AG04449 (cell line): ENCODE results near the gene HEPN1.

Experiments used
- CTCF ChIA-PET: fragments of 350-600 bp; formaldehyde crosslinking; extraction: SDS; loops from one replicate; lab custom pipeline; 2021; ENCODE audit warnings: antibody characterized with exemption; lab: Yijun Ruan, JAX
- POLR2A ChIA-PET: fragments of 400-600, 350-600 bp; formaldehyde crosslinking; extraction: SDS; loops from one replicate; lab custom pipeline; 2020; ENCODE audit warnings: antibody characterized with exemption, inconsistent platforms; lab: Yijun Ruan, JAX
- DNase-seq: peaks from one replicate; pipeline ENCODE4 v3.0.0-alpha.2; 2010; ENCODE audit warnings: low read depth, low spot score
- H3K4me3 ChIP-seq: 2 replicates; pipeline ENCODE4 v1.5.1; 2011; ENCODE audit warnings: low read depth, mild to moderate bottlenecking, control low read depth, low read length
- TF ChIP-seq, protein P1 (sequence below): IDR thresholded peaks from one replicate; pipeline ENCODE4 v1.5.1; 2011; ENCODE audit warnings: mild to moderate bottlenecking, moderate library complexity, low read length, control low read depth, inconsistent platforms; ENCODE audit not compliant: insufficient read depth; ENCODE audit errors: missing control alignments

The HEPN1 gene

DNA sequence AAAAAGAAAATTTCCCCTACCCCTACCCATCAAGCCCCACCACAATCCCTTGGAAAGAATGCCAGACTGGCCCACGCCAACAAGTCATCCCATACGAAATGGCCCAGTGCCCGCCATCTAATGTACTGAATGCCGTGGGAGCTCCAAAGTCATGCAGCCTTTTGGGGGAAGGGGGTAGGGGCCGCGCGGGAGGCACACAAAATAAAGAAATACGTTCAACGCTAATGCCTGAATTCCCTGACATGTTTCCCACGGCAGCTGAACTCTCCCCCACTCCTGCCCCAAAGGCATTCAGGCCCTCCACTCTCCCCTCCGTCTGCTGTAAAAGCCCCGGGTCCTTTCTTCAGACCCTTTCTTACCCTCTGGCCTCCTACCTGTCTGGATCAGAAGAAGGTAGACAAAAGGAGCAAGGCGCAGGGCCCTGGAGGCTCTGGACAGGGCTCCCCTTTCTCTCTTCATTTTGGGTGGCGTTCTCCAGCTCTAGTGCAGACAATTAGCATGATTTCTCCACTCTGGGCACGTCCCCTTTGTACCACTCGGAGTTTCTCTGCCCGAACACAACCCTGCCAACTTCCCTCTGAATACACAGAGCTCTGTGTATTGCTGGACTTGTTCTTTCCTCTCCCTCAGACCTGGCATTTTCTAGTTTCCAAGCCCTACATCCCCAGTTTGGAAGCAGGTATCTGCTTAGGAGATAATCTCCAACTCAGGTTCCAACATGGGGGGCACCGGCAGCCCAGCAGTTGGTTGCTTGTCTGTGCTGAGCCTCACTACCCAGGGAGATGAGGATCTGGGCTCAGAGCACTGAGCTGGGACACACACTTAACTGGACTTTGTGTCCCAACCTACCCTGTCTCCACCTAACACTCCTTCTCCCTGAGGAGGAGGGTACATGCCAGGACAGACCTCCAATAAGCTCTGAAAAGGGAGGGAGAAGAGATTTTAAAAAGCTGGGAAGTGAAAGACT, 16.8 kb downstream of the HEPN1 start, which contains the start of gene HEPACAM:
HEPACAM (minus strand) TSS at position 500 of the 967 bp plus-strand sequence; CDS start at position 459, 41 bp downstream.
- DNase-seq, result no peak
- TF ChIP-seq, protein P1, sequence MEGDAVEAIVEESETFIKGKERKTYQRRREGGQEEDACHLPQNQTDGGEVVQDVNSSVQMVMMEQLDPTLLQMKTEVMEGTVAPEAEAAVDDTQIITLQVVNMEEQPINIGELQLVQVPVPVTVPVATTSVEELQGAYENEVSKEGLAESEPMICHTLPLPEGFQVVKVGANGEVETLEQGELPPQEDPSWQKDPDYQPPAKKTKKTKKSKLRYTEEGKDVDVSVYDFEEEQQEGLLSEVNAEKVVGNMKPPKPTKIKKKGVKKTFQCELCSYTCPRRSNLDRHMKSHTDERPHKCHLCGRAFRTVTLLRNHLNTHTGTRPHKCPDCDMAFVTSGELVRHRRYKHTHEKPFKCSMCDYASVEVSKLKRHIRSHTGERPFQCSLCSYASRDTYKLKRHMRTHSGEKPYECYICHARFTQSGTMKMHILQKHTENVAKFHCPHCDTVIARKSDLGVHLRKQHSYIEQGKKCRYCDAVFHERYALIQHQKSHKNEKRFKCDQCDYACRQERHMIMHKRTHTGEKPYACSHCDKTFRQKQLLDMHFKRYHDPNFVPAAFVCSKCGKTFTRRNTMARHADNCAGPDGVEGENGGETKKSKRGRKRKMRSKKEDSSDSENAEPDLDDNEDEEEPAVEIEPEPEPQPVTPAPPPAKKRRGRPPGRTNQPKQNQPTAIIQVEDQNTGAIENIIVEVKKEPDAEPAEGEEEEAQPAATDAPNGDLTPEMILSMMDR, result no peak
- ChIA-PET POLR2A (interaction anchor here (0.9 kb wide), 3 partner anchors 8 to 57 kb away, joined by 3 to 4 read pairs (median 3); no protein-coding TSS in a partner anchor), CTCF (interaction anchor here (0.6 to 4.1 kb wide), 16 partner anchors 8 to 98 kb away, joined by 3 to 21 read pairs (median 4); partner anchors contain the start of genes ROBO3 and ROBO4)
- H3K4me3 ChIP-seq, result no peak within 1 kb of the TSS

DNA sequence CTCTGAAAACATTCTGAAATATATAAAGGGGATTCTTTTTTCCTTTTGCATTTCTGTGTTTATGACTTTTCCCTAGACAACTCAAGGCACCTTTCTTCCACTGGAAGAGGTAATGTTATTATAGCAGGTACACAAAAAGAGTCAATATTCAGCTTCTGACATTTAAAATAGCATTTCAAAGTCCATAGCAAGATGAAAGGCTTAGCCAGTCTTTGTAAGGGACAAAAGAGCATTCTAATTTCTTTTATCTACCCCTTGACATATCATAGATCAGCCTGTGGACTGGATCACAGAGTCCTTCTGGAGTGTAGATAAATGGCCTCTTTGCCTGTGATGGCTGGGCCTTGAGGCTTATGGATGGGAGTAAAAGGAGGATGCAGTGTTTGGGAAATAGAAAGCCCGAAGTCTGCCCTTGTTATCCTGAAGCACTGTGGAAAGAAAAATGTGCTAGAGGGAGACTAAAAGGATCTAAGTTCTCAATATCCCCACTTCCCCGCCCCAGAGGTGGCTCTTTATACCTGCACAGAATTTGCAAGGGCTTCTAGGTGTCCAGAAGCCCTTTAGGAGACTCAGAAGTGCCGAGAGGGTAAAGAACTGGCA, 18.4 kb downstream of the HEPN1 start:
- POLR2A ChIA-PET, result no interaction called here
- CTCF ChIA-PET, result interaction anchor here (0.7 to 2.5 kb wide), 6 partner anchors 9 to 66 kb away, joined by 3 to 8 read pairs (median 4); no protein-coding TSS in a partner anchor

DNA sequence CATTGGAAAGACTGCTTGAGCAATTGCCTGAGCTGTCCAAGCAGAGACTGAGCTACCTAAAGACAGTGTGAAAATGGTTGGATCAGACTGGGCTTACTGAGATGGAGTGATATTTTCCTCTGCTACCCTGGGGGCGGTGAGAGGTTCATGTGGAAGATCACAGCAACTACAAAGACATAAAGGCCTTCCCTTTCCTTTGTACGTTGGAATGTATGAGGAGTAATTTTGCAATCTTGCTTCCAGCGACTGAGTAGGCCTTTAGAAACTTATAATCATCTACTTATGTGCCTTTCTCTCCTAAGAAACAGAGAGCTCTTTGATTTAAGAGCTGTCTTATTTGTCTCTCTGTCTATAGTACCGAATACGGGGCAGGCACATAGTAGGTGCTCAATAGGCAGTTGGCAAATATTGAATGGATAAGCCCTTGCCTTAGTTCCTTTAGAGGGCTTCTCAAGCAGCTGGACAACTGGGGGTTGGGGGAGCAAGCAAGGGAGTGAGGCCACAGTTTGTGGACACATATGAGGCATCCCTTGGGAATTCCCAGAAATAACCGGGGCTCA, 19.2 kb downstream of the HEPN1 start:
- TF ChIP-seq, protein P1, result no peak
- no peak for DNase-seq
- ChIA-PET CTCF (interaction anchor here (0.7 to 1.8 kb wide), 6 partner anchors 10 to 289 kb away, joined by 3 to 4 read pairs (median 4); no protein-coding TSS in a partner anchor), POLR2A (no interaction called here)
- no peak overlapping the region for H3K4me3 ChIP-seq

More for the DNA sequence above, 18.4 kb downstream of the HEPN1 start:
- TF ChIP-seq, protein P1, result no peak
- H3K4me3 ChIP-seq, result no peak overlapping the region
- no peak for DNase-seq

DNA sequence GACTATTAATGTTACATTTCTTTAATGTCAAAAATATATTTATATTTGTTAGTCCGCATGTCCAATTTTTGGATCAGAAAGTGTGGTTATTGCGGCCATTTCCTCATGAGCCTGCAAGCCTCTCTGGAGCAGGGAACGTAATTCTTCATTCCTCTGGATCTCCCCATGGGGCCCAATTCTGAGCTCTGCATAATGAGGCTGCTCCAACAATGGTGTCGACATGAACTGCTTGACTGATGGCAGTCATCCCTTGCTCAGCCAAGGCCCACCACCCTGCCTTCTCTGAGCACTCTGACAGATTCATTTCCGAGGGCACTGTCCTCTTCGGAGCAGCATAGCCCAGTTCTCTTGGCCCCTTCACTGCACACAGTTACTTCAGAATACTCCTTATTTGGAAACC, 19.9 kb downstream of the HEPN1 start:
- no peak for DNase-seq
- ChIA-PET POLR2A (no interaction called here), CTCF (interaction anchor here (0.7 to 1.1 kb wide), 2 partner anchors 10 to 290 kb away, joined by 3 read pairs; no protein-coding TSS in a partner anchor)
- H3K4me3 ChIP-seq, result no peak overlapping the region
- TF ChIP-seq, protein P1, result no peak

DNA sequence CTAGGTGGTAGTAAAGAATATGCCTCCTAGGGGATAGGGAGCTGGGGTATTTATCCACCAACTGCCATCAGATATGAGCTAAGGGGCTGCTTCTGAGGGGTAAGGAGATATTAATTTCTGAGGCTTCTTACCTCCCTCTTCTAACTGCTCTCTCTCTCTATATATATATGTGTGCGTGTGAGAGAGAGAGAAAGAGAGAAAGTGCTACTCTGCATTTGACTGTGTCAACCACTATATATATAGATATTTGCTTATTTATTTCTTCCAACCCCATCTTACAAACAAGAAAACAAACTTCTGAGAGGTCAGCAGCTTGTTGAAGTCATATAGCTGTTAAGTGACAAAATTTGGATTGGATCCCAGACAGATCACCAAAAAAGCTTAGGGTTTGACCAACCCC, 22.7 kb downstream of the HEPN1 start:
- H3K4me3 ChIP-seq, result no peak overlapping the region
- DNase-seq, result no peak
- ChIA-PET CTCF (interaction anchor here (0.6 to 2.5 kb wide), 3 partner anchors 11 to 148 kb away, joined by 3 to 13 read pairs (median 6); no protein-coding TSS in a partner anchor), POLR2A (interaction anchor here (2.0 kb wide), 1 partner anchor 21 kb away, joined by 5 read pairs; no protein-coding TSS in a partner anchor)
- TF ChIP-seq, protein P1, result no peak
